GM21515 (cell line): Measurements from ENCODE around the gene SPATA6L.
A peak's percentile ranks its signal among the peaks of the same experiment; 100 is the strongest.

Source experiments
- ATAC-seq: cut with Tn5 transposase; IDR thresholded peaks from one replicate; pipeline ENCODE4 v1.9.1; 2021; ENCODE audit not compliant: unreplicated experiment

SPATA6L gene

GRCh38 chr9:4666042-4666699 is at the start of gene SPATA6L:
TSS of gene SPATA6L (minus strand) at chr9:4666480. CDS start at chr9:4666250, 230 bp downstream.
- ATAC-seq, result no peak

- ATAC-seq, result no peak
Measured at GRCh38 chr9:4714266-4715016, 48.2 kb upstream of the SPATA6L start.

GRCh38 chr9:4713849-4714248 is 47.6 kb upstream of the SPATA6L start:
- ATAC-seq, result no peak

- no peak for ATAC-seq
Measured at GRCh38 chr9:4709380-4709779, 43.1 kb upstream of the SPATA6L start.

GRCh38 chr9:4706971-4707622 is 40.8 kb upstream of the SPATA6L start:
- no peak for ATAC-seq

- ATAC-seq, result no peak
Measured at GRCh38 chr9:4706021-4706420, 39.7 kb upstream of the SPATA6L start.

- no peak for ATAC-seq
Measured at GRCh38 chr9:4704129-4704528, 37.8 kb upstream of the SPATA6L start.

- no peak for ATAC-seq
Measured at GRCh38 chr9:4701526-4701925, 35.2 kb upstream of the SPATA6L start.

- no peak for ATAC-seq
Measured at GRCh38 chr9:4700932-4701331, 34.7 kb upstream of the SPATA6L start.

- ATAC-seq, result no peak
Measured at GRCh38 chr9:4700091-4700490, 33.8 kb upstream of the SPATA6L start.

GRCh38 chr9:4691795-4692194 is 25.5 kb upstream of the SPATA6L start:
- no peak for ATAC-seq

- peak; percentile 33 for ATAC-seq
Measured at GRCh38 chr9:4690144-4690543, 23.9 kb upstream of the SPATA6L start.

- peak; percentile 70 for ATAC-seq
Measured at GRCh38 chr9:4689687-4690104, 23.4 kb upstream of the SPATA6L start.

- no peak for ATAC-seq
Measured at GRCh38 chr9:4689021-4689420, 22.7 kb upstream of the SPATA6L start.

GRCh38 chr9:4686584-4686983 is 20.3 kb upstream of the SPATA6L start:
- no peak for ATAC-seq

GRCh38 chr9:4686112-4686511 is 19.8 kb upstream of the SPATA6L start:
- no peak for ATAC-seq

- no peak for ATAC-seq
Measured at GRCh38 chr9:4684820-4685219, 18.5 kb upstream of the SPATA6L start.

GRCh38 chr9:4680750-4681149 is 14.5 kb upstream of the SPATA6L start:
- ATAC-seq, result no peak

GRCh38 chr9:4680173-4680525 is 13.9 kb upstream of the SPATA6L start:
- ATAC-seq, result no peak

GRCh38 chr9:4679268-4680172 is 13.2 kb upstream of the SPATA6L start, which contains the start of gene CDC37L1:
TSS of gene CDC37L1 (plus strand) at chr9:4679569. CDS start at chr9:4679768, 199 bp downstream.
- ATAC-seq, result peak; percentile 95

- ATAC-seq, result peak; percentile 15
Measured at GRCh38 chr9:4678679-4679267, 12.5 kb upstream of the SPATA6L start.
